Measurements from ENCODE around the gene PIGB.
A peak's percentile ranks its signal among the peaks of the same experiment; 100 is the strongest.

Gene PIGB

DNA sequence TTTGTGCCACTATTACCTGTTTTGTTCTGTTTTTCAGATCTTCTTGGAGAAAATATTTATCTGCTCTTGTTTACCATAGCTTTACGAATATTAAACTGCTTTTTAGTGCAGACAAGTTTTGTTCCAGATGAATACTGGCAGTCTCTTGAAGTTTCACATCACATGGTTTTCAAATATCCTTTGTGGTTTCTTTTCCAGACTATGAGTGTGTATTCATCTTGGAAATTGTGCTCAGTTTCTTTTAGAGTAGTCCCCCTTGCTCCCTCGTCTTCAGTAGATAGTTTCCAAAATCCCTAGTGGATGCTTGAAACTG lies 1.2 kb downstream of the PIGB start:
- H3K36me3 ChIP-seq (ENCODE audit: control insufficient read depth, low read depth, low read length): no peaks in the 10 kb centered on the region
- no peaks in the 10 kb centered on the region for H3K9me3 ChIP-seq (ENCODE audit: control insufficient read depth, low read depth, low read length)
- no peak overlapping the region for H3K27ac ChIP-seq (ENCODE audit: low read length)
- no peaks in the 10 kb centered on the region for H3K27me3 ChIP-seq (ENCODE audit: control insufficient read depth, insufficient read depth, low read length)
- no peak overlapping the region for H3K4me3 ChIP-seq (ENCODE audit: low read length)
- no peak overlapping the region for H3K9ac ChIP-seq (ENCODE audit: low read length)
- H3K4me1 ChIP-seq (ENCODE audit: control insufficient read depth, low read depth, low read length): peaks cover 10% of the 10 kb centered on the region

- H3K27me3 ChIP-seq (ENCODE audit: control insufficient read depth, insufficient read depth, low read length): no peaks in the 10 kb centered on the region
- H3K9me3 ChIP-seq (ENCODE audit: control insufficient read depth, low read depth, low read length): no peaks in the 10 kb centered on the region
- H3K36me3 ChIP-seq (ENCODE audit: control insufficient read depth, low read depth, low read length): no peaks in the 10 kb centered on the region
- no peak overlapping the region for H3K4me3 ChIP-seq (ENCODE audit: low read length)
- H3K4me1 ChIP-seq (ENCODE audit: control insufficient read depth, low read depth, low read length): peaks cover 10% of the 10 kb centered on the region
- H3K9ac ChIP-seq (ENCODE audit: low read length): no peak overlapping the region
- H3K27ac ChIP-seq (ENCODE audit: low read length): no peak overlapping the region
These were observed 1.9 kb downstream of the PIGB start for GRCh38 chr15:55320963-55321362.

DNA sequence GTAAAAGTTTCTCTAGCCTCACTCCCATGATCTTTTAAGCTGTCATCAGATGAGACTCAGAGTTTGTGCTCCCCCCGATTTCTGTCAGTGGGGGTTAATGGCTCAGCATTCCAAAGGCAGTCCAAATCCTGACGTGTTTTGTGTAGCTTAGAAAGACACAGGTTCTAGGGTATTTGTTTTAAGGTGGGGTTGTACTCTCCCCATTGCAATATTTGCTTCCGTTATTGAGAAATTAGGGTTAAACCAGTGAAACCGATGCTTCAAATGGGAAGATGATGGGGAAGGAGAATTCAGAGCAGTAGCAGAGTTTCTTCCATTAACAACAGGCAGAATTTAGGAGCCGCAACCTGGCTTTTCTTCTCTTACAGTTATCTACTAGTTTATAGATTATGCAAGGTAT lies 3.4 kb downstream of the PIGB start:
- Histone ChIP-seq H3K27ac (ENCODE audit: low read length) (no peak overlapping the region), H3K4me3 (ENCODE audit: low read length) (no peak overlapping the region), H3K27me3 (ENCODE audit: control insufficient read depth, insufficient read depth, low read length) (no peaks in the 10 kb centered on the region), H3K9ac (ENCODE audit: low read length) (no peak overlapping the region), H3K4me1 (ENCODE audit: control insufficient read depth, low read depth, low read length) (peaks cover 10% of the 10 kb centered on the region), H3K9me3 (ENCODE audit: control insufficient read depth, low read depth, low read length) (no peaks in the 10 kb centered on the region), H3K36me3 (ENCODE audit: control insufficient read depth, low read depth, low read length) (no peaks in the 10 kb centered on the region)

DNA sequence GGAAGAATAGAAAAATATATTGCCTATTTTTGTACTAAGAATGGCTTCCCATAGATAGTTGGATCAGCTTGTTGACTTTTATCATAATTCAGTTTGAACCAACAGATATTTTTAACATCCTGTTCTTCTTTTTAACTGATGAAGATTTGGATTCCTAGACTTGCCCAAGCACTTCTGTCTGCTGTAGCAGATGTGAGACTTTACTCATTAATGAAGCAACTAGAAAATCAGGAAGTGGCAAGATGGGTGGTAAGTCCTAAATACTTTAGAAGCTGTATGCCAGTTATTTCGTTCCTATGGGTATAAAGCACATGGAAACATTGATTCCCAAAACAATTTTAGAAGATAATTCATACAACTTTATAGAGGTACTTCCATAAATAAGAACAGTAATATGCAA lies 8.4 kb downstream of the PIGB start:
- H3K9ac ChIP-seq (ENCODE audit: low read length): no peak overlapping the region
- H3K4me3 ChIP-seq (ENCODE audit: low read length): no peak overlapping the region
- H3K9me3 ChIP-seq (ENCODE audit: control insufficient read depth, low read depth, low read length): no peaks in the 10 kb centered on the region
- peaks cover 9% of the 10 kb centered on the region for H3K4me1 ChIP-seq (ENCODE audit: control insufficient read depth, low read depth, low read length)
- H3K27ac ChIP-seq (ENCODE audit: low read length): no peak overlapping the region
- no peaks in the 10 kb centered on the region for H3K36me3 ChIP-seq (ENCODE audit: control insufficient read depth, low read depth, low read length)
- no peaks in the 10 kb centered on the region for H3K27me3 ChIP-seq (ENCODE audit: control insufficient read depth, insufficient read depth, low read length)

GRCh38 chr15:55334371-55334770 lies 15.3 kb downstream of the PIGB start:
- Histone ChIP-seq H3K9ac (ENCODE audit: low read length) (no peak overlapping the region), H3K4me1 (ENCODE audit: control insufficient read depth, low read depth, low read length) (no peaks in the 10 kb centered on the region), H3K36me3 (ENCODE audit: control insufficient read depth, low read depth, low read length) (no peaks in the 10 kb centered on the region), H3K27ac (ENCODE audit: low read length) (no peak overlapping the region), H3K9me3 (ENCODE audit: control insufficient read depth, low read depth, low read length) (no peaks in the 10 kb centered on the region), H3K27me3 (ENCODE audit: control insufficient read depth, insufficient read depth, low read length) (no peaks in the 10 kb centered on the region), H3K4me3 (ENCODE audit: low read length) (no peak overlapping the region)

GRCh38 chr15:55334997-55335396 lies 16.0 kb downstream of the PIGB start:
- Histone ChIP-seq H3K27me3 (ENCODE audit: control insufficient read depth, insufficient read depth, low read length) (no peaks in the 10 kb centered on the region), H3K27ac (ENCODE audit: low read length) (no peak overlapping the region), H3K9me3 (ENCODE audit: control insufficient read depth, low read depth, low read length) (no peaks in the 10 kb centered on the region), H3K4me3 (ENCODE audit: low read length) (no peak overlapping the region), H3K9ac (ENCODE audit: low read length) (no peak overlapping the region), H3K36me3 (ENCODE audit: control insufficient read depth, low read depth, low read length) (no peaks in the 10 kb centered on the region), H3K4me1 (ENCODE audit: control insufficient read depth, low read depth, low read length) (no peaks in the 10 kb centered on the region)

- no peak overlapping the region for H3K27ac ChIP-seq (ENCODE audit: low read length)
- no peak overlapping the region for H3K9ac ChIP-seq (ENCODE audit: low read length)
- no peaks in the 10 kb centered on the region for H3K36me3 ChIP-seq (ENCODE audit: control insufficient read depth, low read depth, low read length)
These were observed 18.1 kb downstream of the PIGB start for GRCh38 chr15:55337160-55337559.

DNA sequence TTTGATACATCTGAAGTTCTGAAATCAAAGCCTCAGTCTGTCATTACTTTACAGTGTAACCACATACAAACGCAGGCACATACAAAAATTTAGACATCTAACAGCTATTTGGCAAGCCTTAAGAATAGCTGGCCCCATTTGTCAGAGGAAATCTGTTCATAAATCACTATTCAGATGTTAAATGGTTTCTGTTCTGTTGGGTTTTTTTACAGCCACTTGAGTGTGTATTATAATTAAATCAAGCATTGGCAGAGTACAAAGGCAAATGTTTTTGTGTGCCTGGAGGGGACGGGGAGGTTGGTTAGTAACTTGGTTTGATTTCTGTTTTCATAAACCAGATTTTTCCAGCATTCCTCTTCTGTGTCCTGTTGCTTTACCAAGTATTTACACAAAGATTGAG lies 24.1 kb downstream of the PIGB start:
- H3K27me3 ChIP-seq (ENCODE audit: control insufficient read depth, insufficient read depth, low read length): no peaks in the 10 kb centered on the region
- peaks cover 16% of the 10 kb centered on the region for H3K4me1 ChIP-seq (ENCODE audit: control insufficient read depth, low read depth, low read length)
- no peak overlapping the region for H3K27ac ChIP-seq (ENCODE audit: low read length)
- H3K9ac ChIP-seq (ENCODE audit: low read length): no peak overlapping the region
- no peaks in the 10 kb centered on the region for H3K36me3 ChIP-seq (ENCODE audit: control insufficient read depth, low read depth, low read length)
- H3K4me3 ChIP-seq (ENCODE audit: low read length): no peak overlapping the region
- no peaks in the 10 kb centered on the region for H3K9me3 ChIP-seq (ENCODE audit: control insufficient read depth, low read depth, low read length)

More at GRCh38 chr15:55337160-55337559, 18.1 kb downstream of the PIGB start:
- H3K27me3 ChIP-seq (ENCODE audit: control insufficient read depth, insufficient read depth, low read length): no peaks in the 10 kb centered on the region
- H3K4me3 ChIP-seq (ENCODE audit: low read length): no peak overlapping the region
- no peaks in the 10 kb centered on the region for H3K4me1 ChIP-seq (ENCODE audit: control insufficient read depth, low read depth, low read length)
- H3K9me3 ChIP-seq (ENCODE audit: control insufficient read depth, low read depth, low read length): no peaks in the 10 kb centered on the region

DNA sequence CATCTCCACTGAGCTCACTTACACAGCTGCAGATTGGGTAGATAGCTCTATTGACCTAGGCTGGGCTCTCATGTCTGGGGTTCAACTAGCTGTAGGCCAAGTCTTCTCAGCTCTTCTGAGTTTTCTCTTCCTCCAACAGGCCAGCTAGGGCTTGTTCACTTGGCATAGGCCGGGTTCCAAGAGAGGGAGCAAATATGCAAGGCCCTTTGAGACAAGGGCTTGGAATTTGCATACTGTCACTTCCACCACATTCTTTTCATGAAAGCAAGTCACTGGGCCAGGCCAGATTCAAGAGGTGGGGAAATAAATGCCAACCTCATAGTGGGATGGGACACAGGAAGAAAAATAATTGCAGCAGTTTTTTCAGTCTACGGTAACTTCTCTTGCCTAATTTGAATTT lies 25.2 kb downstream of the PIGB start:
- no peak overlapping the region for H3K9ac ChIP-seq (ENCODE audit: low read length)
- H3K4me1 ChIP-seq (ENCODE audit: control insufficient read depth, low read depth, low read length): peaks cover 21% of the 10 kb centered on the region
- no peaks in the 10 kb centered on the region for H3K27me3 ChIP-seq (ENCODE audit: control insufficient read depth, insufficient read depth, low read length)
- no peaks in the 10 kb centered on the region for H3K9me3 ChIP-seq (ENCODE audit: control insufficient read depth, low read depth, low read length)
- H3K36me3 ChIP-seq (ENCODE audit: control insufficient read depth, low read depth, low read length): no peaks in the 10 kb centered on the region
- H3K4me3 ChIP-seq (ENCODE audit: low read length): no peak overlapping the region
- no peak overlapping the region for H3K27ac ChIP-seq (ENCODE audit: low read length)

DNA sequence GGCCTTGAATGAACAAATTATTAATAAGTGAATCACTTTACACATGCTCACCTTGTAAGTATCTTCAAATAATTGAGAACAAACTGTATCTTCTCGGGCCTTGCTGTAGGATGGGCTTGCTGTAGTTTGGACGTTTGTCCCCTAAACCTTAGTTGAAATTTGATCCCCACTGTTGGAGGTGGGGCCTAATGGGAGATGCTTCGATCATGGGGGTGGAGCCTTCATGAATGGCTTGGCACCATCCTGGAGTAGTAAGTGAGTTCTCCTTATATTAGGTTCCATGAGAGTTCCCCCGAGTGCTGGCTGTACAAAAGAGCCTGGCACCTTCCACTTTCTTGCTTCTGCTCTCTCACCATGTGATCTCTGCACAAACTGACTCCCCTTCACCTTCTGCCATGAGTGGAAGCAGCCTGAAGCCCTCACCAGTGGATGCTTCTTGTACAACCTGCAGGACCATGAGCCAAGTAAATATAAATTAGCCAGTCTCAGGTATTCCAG lies 29.3 kb downstream of the PIGB start:
- no peaks in the 10 kb centered on the region for H3K27me3 ChIP-seq (ENCODE audit: control insufficient read depth, insufficient read depth, low read length)
- H3K36me3 ChIP-seq (ENCODE audit: control insufficient read depth, low read depth, low read length): no peaks in the 10 kb centered on the region
- no peak overlapping the region for H3K4me3 ChIP-seq (ENCODE audit: low read length)
- peaks cover 31% of the 10 kb centered on the region for H3K4me1 ChIP-seq (ENCODE audit: control insufficient read depth, low read depth, low read length)
- no peaks in the 10 kb centered on the region for H3K9me3 ChIP-seq (ENCODE audit: control insufficient read depth, low read depth, low read length)
- no peak overlapping the region for H3K27ac ChIP-seq (ENCODE audit: low read length)
- H3K9ac ChIP-seq (ENCODE audit: low read length): no peak overlapping the region

DNA sequence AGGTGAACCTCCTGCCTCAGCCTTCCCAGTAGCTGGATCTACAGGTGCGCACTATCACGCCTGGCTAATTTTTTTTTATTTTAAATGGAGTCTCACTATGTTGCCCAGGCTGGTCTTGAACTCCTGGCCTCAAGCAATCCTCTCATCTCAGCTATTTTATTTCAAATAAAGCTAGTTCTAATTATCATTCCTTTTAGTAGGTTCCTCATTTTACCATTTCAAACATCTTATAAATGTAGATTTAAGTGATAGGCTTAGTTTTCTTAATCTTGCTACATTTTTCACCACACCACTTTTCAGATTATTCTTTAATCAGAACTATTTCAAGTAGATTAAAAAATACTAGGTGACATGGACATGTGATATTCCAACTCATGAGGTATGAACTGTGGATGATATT lies 30.3 kb downstream of the PIGB start:
- no peaks in the 10 kb centered on the region for H3K27me3 ChIP-seq (ENCODE audit: control insufficient read depth, insufficient read depth, low read length)
- H3K9ac ChIP-seq (ENCODE audit: low read length): no peak overlapping the region
- peaks cover 25% of the 10 kb centered on the region for H3K4me1 ChIP-seq (ENCODE audit: control insufficient read depth, low read depth, low read length)
- no peaks in the 10 kb centered on the region for H3K9me3 ChIP-seq (ENCODE audit: control insufficient read depth, low read depth, low read length)
- no peak overlapping the region for H3K4me3 ChIP-seq (ENCODE audit: low read length)
- H3K27ac ChIP-seq (ENCODE audit: low read length): no peak overlapping the region
- H3K36me3 ChIP-seq (ENCODE audit: control insufficient read depth, low read depth, low read length): no peaks in the 10 kb centered on the region

- Histone ChIP-seq H3K36me3 (ENCODE audit: control insufficient read depth, low read depth, low read length) (no peaks in the 10 kb centered on the region), H3K4me3 (ENCODE audit: low read length) (peak overlapping the region; percentile 29), H3K4me1 (ENCODE audit: control insufficient read depth, low read depth, low read length) (peaks cover 22% of the 10 kb centered on the region), H3K27ac (ENCODE audit: low read length) (no peak overlapping the region), H3K9me3 (ENCODE audit: control insufficient read depth, low read depth, low read length) (no peaks in the 10 kb centered on the region), H3K9ac (ENCODE audit: low read length) (no peak overlapping the region), H3K27me3 (ENCODE audit: control insufficient read depth, insufficient read depth, low read length) (no peaks in the 10 kb centered on the region)
These were observed 34.0 kb downstream of the PIGB start for GRCh38 chr15:55353025-55353424.
